Activated effector memory CD4-positive, alpha-beta T cell treated with Interleukin-2 at 50 U/mL for 16 hours (primary cell): ENCODE data around the gene SLF1.

Experiments used
- DNase-seq: peaks from one replicate; pipeline ENCODE4 v3.0.0-alpha.2; 2020

Gene SLF1

DNA sequence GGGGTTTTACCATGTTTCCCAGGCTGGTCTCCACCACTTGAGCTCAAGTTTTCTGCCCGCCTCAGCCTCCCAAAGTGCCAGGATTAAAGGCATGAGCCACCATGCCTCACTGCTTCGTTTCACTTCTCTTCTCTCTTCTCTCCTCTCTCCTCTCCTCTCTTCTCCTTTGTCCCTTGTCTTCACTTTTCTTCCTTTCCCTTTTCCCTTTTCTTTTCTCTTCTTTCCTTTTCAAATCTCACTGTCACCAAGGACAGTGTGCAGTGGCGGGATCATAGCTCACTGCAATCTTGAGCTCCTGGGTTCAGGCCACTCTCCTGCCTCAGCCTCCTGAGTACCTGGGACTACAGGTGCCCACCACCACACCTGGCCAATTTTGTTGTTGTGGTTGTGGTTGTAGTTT is 49.5 kb downstream of the SLF1 start:
- no peak for DNase-seq

DNA sequence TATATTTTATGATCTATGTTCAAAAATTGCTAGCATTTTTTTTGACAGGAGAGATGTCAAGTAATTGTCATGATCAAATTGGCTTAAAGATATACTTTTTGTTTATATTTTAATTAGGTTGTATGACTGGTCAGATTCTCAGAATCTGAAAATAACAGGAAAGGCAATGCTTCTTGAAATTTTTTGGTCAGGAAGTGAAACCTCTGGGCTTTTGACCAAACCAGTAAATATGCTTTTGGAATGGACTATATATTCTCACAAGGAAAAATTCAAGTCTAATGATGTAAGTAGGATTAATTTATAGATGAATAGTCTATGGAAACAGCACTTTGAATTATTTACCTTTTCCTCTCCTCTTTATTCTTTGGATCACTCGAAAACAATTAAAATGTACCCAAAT is 52.3 kb downstream of the SLF1 start:
- DNase-seq, result no peak

DNA sequence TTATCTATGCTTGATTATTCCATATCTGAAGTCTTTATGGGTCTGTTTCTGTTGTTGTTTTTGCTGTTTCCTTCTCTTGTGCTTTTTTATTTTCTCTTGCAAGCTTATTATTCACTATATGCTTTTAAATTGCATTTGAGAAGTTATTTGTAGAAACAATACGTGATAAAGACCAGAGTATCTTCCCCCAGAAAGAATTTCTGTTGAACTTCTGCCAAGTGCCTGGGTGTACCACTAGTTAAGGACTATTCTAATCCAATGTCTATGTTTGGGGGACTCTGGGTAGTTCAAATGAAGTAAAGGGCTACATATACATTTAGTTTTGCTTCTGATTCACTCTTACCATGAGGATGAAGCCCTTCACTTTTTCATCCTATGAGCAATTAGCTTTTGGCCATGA is 54.3 kb downstream of the SLF1 start:
- DNase-seq, result no peak

DNA sequence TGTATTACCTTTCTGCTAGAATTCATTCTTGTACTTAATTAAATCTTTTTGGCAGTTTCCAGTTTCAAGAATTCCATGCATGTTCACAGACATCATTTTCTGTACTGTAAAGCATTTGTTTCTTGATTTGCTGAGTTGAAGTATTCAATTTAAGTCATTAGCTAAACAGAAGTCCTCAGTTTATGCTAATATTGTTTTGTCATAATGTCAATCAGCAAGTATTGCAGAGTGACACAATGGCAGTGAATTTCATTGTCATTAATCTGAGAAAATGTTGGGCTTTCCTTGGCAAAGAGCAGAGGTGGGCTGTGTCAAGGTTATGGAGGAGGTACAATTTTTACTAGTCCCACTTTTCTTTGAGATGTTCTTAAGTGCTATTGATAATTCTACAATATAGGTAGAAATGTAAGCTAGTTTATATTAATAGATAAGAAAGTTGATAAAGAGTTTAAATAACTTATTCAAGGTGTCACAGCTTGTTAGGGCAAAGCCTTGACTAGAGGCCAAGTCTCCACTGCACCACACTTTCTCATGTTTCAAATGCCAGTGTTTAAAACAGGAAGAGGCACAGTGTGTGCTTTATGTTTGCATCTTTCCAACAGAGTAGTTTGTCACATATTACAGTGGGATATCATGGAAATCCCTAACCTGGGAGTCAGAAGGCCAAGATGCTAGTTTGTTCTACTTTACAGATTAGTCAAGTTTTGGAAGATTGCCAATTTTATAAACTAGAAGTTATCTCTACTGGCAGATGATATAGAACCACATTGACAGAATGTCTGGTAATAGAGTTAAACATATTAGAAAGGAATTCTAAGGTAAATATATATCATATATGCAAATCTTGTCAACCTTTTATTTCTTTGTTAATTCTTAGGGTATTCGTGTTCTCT is 56.3 kb downstream of the SLF1 start:
- DNase-seq, result no peak

DNA sequence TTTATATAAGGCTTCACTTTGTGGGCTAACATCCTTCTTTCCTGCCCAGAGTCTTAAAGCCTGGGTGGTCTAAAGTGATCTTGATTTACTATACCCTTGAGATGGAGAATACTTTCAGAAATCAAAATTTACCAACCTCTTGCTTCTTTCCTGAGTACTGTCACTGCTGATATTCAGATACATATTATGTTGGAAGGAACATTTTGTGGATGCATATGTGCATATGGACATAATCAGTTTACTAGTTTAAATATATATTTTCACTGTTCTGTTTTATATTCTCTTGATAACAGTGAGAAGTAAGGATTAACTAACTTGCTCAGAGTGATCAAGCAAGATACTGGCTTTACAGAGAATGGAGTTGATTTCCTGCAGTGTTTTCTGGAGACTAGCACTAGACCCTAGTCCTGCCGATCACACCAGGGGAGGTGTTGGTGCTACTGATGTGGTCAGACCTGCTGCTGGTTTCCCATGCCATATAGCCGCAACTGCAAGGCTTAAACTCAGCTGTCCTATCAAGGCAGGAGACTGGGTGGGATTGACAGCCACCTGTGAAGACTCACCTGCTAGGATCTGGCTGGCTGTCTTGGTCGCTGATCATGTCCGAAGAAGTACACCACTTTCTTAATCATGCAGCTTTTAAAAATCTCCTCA is 57.6 kb downstream of the SLF1 start:
- DNase-seq, result no peak

DNA sequence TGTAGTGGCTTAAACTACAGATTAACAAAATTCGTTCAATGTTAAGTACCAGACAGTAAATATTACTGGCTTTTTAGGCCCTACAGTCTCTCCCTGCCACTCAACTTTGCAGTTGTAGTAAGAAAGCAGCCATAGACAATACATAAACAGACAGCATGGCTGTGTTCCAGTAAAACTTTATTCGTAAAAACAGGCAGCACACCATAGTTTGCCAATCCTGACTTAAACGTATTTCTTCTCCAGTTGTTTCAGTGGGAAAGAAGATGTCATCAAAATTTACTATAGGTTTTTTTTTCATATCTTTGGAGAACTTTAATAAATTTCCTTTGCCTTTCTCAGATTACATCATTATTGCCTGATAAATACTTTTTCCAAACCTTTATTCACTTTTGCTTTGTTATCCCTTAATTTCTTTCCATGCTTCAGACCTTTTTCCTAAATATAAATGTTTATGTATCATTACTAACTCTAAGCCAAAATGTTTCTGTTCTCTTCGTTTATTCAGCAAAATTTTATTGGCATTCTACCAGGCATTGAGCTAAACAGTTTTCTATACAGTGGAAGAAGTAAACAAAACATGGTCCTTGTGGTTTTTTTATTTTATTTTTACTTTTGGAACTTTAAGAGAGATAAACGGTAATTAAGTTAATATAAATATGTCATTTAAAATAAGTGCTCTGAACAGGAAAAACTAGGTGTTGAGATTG is 64.5 kb downstream of the SLF1 start:
- DNase-seq, result no peak

DNA sequence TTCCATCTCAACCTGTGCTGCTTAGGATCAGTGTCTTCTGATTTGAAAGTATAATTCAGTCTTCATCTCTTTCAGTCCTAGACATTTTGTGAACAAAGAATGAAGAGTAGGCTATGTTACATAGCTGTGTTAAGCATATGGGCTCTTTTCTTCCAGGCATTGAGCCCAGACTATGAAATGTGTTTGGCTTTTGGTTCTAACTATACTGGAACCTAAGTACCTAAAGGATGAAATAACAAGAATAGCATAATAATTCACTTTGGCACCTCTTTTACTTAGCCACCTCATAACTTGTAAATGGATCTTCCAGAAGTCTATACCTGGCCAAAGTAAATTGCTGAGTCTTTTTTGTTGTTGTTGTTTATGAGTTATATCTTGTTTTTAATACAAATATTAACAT is 71.4 kb downstream of the SLF1 start:
- no peak for DNase-seq

DNA sequence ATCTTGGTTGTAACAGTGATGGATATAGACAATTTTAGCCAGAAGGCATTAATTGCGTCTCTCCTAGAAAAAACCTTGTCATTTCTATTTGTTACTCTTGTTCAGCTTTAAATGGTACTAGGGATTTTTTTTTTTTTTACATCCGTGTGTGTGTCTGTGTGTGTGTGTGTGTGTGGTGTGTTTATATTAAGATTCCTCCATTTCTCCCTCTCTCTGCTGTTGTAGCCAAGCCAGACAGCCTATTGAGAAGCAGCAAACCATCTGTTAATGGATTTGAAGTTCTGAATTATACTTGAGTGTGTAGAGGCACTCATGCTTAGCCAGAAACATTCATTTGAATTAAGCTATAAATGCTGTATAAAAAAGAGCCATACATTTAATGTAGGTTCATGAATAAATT is 72.3 kb downstream of the SLF1 start:
- DNase-seq, result no peak

DNA sequence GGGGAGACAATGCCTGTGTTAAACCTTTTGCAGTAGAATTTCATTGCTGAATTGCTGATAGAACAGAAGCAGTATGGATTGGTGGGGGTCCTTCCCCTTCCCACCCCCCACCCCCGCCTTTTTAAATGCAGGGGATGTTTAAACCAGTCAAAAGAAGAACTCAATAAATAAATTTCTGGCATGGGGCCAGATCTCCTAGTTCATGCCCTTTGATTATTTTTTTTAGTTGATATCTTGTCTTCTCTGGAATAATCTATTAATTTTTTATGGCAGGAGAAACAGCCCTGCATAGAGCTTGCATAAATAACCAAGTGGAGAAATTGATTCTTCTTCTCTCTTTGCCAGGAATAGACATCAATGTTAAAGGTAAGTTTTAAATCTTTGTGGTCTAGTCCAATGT is 72.8 kb downstream of the SLF1 start:
- no peak for DNase-seq

DNA sequence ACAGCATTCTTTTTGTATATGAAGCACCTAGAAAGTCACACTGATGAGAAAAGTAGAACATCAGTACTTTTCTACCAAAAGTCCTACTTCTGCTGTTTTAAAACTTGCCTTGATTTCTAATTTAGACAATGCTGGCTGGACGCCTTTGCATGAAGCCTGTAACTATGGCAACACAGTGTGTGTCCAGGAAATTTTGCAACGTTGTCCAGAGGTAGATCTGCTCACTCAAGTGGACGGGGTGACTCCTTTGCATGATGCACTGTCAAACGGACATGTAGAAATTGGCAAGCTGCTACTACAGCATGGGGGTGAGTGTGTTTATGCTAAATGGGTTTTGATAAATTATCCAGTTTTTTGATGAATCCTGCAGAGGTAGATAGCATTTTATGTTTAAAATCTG is 73.5 kb downstream of the SLF1 start:
- DNase-seq, result no peak

DNA sequence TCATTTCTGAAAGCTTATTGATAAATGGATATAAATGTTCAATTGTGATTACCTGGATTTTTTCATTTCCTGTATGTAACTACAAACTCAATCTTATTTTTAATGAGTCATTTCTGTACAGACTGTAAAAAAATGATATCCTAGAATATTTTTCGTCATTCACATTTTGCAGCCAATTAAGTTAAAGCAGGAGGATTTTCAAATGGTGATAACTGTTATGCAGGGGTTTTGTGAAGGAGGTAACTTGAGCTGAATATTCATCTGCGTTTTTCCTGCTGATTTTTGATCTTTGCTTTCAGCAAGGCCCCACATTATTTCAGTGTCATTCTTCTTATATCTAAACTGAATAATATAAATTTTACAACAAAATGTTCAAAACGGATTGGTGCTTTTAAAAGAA is 74.1 kb downstream of the SLF1 start:
- DNase-seq, result no peak

DNA sequence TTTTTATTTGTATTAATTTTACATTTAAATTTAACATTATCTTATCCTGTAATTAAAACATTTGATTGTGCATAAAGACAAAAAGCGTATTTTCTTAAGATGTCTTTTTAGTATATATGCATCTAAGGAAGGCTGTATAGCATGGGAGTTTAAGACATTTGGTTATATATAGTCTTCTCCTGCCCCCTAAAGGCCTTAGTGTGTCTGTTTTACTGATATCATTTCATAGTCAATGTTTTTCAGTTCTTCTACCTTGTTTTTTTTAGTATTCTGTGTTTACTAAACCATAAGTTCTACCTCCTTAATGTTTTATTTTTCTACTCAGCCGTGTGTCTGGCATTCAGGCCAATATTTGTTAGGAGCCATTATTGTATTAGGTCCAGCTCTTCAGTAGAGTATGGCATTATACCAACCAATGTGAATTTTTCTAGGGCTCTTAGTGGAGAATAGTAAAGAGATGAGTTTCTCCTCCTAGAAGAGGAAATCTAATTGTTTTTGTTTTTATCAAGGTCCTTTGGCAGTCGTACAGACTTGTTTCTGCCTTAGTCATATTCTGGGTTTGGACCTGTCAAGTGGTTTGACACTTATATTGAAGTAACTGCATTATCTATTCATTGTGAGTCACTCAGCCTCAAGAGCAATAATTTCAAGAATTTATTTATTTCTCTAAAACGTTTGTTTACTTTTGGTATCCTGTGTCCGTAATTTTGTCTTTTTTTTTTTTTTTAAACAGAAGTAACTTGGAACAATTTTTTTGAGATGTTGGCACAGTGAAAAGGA is 74.8 kb downstream of the SLF1 start:
- DNase-seq, result no peak

DNA sequence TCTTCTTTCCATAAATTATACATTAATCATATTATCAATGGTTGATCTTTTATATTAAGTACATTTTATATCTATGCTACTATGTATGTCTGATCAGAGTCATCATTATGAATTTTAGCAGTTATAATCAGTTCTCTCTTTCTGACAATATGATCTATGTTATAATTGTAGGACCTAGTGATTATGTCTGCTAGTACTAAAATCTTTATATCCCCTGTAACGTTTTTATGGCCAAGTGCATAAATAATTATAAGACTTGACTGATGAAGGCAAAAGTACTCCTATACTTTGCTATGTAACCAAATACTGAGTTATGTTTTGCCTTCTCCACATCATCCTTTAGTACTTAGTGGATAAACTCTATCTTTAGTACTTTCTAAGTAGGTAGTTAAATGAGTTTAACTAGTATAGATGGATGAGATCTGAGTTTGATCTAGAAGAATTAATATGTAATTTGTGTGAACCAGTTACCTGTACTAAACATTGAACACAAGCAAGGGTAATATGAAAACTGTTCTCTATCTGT is 75.4 kb downstream of the SLF1 start:
- no peak for DNase-seq

DNA sequence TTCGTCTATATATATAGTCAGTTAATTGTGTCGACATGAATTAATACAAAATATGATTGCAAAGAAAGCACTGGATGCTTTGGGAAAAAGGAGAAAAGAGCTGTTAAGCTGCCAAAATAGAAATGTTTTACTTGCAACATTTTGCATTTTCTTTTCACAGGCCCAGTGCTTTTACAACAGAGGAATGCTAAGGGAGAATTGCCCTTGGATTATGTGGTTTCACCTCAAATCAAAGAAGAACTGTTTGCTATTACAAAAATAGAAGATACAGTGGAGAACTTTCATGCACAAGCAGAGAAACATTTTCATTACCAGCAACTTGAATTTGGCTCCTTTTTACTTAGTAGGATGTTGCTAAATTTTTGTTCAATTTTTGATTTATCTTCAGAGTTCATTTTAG is 76.2 kb downstream of the SLF1 start:
- DNase-seq, result no peak

DNA sequence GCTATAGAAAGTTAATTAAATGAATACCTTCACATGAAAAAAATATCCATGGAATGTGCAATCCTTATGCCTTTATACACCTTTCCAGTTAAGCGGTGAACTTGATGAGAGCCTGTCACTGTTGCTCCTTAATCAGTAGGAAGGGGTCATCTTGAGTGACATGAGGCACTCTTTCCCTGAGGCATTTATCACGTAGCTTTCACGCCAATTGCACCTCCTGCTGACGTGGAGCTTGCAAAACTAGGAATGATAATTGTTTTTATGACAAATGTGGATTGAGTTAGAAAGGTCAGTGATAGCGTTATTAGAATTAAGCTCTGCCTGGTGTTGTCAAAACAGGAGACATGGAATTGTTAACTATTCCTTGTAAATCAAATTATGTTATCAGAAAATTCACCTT is 79.7 kb downstream of the SLF1 start:
- no peak for DNase-seq

DNA sequence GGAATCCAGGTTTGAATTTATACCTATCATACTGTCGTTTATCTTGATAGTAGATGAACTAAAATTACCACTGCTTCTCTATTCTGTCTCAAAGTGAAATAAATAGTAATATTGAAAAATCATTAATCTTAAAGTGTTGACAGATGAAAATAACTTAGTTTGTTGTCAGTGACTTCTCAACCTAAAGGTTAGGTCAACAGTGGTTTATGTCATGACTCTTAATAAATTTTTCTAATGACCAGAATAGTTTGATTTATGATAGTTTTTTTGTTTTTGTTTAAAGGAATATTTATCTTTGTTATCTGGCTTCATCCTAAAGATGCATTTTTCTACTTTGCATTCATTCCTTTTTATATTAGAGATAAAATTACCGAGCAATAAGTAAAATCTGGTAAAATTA is 81.1 kb downstream of the SLF1 start:
- DNase-seq, result no peak

DNA sequence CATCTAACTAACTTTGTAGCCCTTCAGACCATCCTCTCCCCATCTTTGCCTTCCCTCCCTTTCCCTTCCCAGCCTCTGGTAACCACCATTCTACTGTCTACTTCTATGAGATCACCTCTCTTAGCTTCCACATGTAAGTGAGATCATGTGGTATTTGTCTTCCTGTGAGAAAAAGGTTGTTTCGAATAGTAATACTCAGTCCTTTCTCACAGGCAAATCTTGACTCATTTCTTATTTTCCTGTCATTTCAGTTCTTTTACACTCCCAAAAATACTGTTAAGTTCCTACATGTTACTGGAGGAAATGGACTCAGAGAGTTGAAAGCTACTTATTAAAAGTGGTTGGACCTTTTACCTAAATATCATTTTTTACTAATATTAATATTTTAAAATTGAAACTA is 82.1 kb downstream of the SLF1 start:
- no peak for DNase-seq

DNA sequence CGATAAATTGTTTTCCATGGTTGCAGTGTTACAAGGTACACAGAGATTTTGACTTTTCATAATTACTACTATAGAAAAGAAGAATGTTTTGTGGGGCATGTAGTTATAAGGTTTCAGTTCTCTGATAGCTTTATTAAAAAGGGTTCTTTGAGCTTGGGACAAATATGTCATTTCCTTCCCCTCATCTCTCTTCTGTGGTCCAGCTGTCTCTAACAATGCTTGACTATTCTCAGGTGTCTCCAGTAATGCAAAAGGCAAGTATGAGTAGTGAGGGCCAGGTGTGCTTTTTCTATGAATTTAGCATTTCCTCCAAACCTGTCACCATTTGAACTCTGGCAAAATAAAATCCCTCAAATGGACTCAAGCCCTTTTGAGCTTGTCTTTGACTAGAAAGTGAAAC is 84.3 kb downstream of the SLF1 start:
- DNase-seq, result no peak

DNA sequence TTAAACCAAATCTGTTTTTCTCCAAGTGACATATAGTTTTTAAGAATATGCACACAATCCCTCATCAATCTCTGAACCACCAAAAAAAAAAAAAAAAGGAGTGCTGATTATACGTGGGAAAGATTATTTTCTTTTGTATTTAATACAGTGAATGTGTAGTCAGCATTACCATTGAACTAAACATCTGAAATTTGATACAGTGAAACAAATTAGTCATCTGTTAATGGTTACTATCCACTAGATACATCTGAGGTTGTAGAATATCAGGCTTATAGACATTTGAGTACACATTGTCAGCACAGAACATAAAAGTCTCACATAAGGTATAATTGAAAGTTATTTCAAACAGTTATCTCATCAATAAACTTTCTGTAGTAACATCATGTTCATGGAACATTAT is 87.0 kb downstream of the SLF1 start:
- DNase-seq, result no peak

DNA sequence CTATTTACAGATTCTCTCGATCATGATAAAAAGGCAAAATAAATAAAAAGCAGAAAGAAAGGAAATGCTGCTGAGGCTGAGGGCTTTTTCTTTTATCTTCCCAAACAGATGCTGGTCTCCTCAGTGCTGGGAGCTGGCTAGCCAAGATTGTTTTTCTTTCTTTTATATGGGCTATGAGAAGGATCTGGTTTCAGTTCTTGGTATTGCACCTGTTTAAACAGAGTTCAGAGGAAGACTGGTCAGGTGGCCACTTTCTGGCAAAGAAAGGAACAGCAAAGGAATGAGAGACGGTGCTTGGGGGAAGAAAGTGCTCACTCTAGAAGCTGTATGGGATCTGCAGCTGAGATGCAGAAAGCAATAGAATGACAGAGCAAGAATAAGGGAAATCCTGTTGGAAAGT is 88.9 kb downstream of the SLF1 start:
- DNase-seq, result no peak

DNA sequence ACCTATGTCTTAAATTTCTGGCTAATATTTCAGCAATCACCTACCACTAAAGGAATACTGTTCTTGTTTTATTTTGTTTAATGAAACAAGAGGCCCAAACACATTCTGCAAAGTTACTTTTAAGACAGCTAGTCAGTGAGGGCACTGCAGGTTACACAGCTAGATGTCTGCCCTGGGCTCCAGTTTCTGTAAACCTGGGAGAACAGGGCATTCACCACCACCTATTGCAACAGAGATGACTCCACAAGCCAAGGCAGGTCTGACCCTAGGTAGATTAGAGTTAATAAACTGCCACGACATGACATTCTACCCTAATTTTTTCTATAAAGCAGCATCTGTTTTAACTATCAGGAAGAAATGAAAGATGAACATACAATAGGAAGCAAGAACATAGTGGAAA is 90.8 kb downstream of the SLF1 start:
- DNase-seq, result no peak

DNA sequence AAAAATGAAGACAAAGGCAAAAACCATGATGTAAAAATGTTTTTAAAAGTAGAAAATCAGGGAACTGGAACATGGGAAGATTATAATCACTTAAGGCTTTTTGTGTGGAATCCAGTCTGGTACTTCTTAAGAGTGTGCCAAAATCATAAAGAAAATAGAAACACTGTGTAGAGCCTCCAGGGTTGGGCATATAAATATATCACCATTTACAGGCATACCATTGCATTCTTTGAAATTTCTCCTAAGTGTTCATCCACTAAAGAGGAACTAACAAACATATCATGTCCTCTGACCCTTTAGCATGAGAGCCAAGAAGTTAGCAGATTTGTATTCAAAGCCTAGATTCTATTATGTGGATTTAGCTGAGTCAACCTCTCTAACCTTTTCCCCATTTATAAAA is 93.3 kb downstream of the SLF1 start:
- no peak for DNase-seq

DNA sequence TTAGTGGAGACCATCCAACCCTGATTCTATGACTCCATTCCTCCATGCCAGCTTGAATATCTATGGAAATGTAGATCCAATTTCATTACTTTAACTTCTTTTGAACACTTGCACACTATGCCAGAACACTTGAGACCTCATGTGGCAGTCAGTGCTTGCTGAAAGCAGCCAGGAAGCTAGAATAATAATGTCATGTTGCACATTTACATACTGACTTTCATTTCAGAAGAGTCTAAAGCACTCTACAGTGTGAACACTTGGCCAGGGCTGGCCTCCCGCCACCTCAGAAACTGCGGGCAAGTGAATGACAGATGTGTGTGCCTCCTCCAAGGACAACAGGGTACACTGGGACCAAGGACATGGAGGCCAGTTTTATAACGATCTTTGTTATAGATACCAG is 97.3 kb downstream of the SLF1 start:
- no peak for DNase-seq
